ENCODE results near the gene RFX1.
A peak's percentile ranks its signal among the peaks of the same experiment; 100 is the strongest.
"Not testable (repeated sequence)": the region's sequence is repeated elsewhere in the genome, so short reads cannot be mapped to it uniquely, and the experiment has no call there.

The RFX1 gene

GRCh38 chr19:14006085-14006765 lies at the start of gene RFX1:
Gene RFX1, minus strand, starts transcription at chr19:14006320. Its CDS starts 12,477 bp downstream, at chr19:13993843.
- DNase-seq = peak; percentile 100

DNA sequence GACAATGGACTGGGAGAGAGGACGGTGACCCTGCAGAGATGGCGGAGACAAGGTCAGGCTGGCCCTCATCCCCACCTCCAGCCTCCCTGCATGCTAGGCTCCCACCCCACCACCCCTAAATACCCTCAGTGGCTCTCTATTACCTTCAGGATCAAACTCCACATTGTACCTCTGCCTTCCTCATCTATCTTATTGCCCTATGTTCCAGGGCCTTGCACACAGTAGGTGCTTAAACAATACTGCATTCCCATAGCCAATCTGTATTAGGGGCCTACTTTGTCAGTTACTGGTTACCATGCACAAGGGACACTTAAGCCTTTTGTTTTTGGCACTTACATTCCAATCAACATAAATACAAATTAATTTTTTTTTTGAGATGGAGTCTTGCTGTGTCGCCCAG lies 49.3 kb upstream of the RFX1 start:
- no peak for DNase-seq

- DNase-seq = no peak
These were observed 48.6 kb upstream of the RFX1 start for GRCh38 chr19:14054721-14055120.

- no peak for DNase-seq
These were observed 48.0 kb upstream of the RFX1 start for GRCh38 chr19:14054099-14054498.

DNA sequence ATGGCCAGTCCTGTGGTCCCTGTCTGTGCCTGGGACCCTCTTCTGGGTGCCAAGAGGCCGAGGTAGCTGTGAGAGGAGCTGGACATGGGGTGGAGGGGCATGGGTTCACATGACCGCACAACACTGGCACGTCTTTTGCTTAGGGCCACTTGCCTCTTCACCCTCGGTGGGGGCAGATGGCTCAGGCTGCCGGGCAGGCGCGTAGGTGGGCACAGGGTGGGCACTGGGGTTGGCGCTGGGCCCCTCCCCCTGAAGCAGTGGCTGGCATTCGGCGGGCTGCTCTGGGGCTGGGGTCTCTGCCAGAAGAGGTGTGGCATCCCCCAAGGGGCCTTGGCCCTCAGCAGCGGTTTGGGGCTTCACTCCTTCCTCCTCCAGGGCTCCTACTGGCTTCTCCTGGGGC lies 47.4 kb upstream of the RFX1 start:
- no peak for DNase-seq

DNA sequence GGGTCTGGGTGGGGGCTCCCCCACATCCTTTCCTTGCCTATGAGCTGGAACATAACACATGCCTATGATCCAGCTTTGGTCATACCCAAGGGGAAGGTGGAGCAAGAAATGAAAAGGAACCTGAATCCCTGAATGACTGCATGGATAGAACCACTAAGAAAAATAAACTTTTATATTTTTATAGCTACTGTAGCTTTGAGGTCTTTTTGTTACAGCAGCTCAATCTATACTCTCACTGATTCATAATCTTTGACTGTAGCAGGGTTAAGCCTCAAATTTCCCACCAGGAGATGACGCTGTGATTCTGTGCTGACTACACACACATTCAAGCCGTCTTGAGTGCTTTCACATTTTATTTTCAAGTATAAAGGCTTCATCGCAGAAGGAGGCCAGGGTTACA lies 46.9 kb upstream of the RFX1 start:
- no peak for DNase-seq

GRCh38 chr19:14052470-14052869 lies 46.4 kb upstream of the RFX1 start:
- DNase-seq = no peak

- no peak for DNase-seq
These were observed 45.9 kb upstream of the RFX1 start for GRCh38 chr19:14051980-14052379.

DNA sequence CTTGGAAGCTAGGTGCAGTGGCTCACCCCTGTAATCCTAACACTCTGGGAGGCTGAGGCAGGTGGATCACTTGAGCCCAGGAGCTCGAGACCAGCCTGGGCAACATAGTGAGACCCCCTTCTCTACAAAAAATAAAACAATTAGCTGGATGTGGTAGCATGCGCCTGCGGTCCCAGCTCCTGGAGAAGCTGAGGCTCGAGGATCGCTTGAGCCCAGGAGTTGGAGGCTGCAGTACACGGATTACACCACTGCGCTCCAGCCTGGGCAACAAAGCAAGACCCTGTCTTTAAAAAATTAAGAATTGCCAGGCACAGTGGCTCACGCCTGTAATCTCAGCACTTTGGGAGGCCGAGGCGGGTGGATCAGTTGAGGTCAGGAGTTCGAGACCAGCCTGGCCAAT lies 44.8 kb upstream of the RFX1 start:
- DNase-seq = not testable (repeated sequence)

GRCh38 chr19:14050512-14050911 lies 44.4 kb upstream of the RFX1 start:
- DNase-seq = no peak

GRCh38 chr19:14048443-14049153 lies 42.5 kb upstream of the RFX1 start:
- DNase-seq = peak; percentile 80

GRCh38 chr19:14047866-14048265 lies 41.7 kb upstream of the RFX1 start:
- DNase-seq = not testable (repeated sequence)

GRCh38 chr19:14042659-14043608 lies 36.8 kb upstream of the RFX1 start:
- DNase-seq = peak; percentile 23

DNA sequence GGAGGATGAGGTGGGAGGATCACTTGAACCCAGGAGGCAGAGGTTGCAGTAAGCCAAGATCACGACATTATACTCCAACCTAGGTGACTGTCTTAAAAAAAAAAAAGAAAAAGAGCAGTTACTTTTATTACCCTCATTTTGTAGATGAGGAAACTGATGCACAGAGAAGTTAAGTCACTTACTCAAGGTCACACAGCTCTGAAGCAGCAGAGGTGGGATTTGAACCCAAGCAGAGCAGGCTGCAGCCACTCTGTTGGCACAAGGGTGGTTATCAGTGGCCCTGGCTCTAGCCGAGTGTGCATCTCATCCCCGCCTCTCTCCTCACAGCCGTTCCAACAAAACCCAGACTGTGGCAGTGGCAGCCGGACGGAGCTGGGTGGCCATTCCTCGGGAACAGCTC lies 33.1 kb upstream of the RFX1 start:
- no peak for DNase-seq

DNA sequence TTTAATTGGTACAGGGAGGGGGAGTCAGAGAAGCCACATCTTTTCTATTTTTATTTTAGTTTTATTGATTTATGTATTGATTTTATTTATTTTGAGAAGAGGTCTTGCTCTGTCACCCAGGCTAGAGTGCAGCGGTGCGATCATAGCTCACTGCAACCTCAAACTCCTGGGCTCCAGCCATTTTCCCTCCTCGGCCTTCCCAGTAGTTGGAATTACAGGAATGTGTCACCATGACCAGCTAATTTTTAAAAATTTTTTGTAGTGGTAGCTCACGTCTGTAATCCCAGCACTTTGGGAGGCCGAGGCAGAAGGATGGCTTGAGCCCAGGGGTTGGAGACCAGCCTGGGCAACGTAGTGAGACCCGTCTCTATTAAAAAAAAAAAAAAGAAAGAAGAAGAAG lies 29.6 kb upstream of the RFX1 start:
- DNase-seq = no peak

DNA sequence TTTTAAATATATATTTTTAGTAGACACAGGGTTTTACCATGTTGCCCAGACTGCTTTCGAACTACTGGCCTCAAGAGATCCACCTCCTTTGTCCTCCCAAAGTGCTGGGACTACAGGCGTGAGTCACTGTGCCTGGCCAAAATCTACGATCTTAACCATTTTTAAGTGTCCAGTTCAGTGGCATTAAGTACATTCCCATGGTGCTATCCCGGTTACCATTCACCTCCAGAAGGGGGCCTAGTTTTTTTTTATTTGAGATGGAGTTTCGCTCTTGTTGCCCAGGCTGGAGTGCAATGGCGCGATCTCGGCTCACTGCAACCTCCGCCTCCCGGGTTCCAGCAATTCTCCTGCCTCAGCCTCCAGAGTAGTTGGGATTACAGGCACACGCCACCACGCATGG lies 29.0 kb upstream of the RFX1 start:
- DNase-seq = not testable (repeated sequence)

- no peak for DNase-seq
These were observed 27.8 kb upstream of the RFX1 start for GRCh38 chr19:14033946-14034345.

- peak; percentile 83 for DNase-seq
These were observed 25.8 kb upstream of the RFX1 start, which contains the start of gene IL27RA for GRCh38 chr19:14031719-14032480. Gene IL27RA, plus strand, starts transcription at chr19:14031762. Its CDS starts 111 bp downstream, at chr19:14031873.

- DNase-seq = no peak
These were observed 25.0 kb upstream of the RFX1 start for GRCh38 chr19:14030997-14031718.

GRCh38 chr19:14028901-14029300 lies 22.8 kb upstream of the RFX1 start:
- no peak for DNase-seq

- no peak for DNase-seq
These were observed 21.8 kb upstream of the RFX1 start, which contains the start of gene RLN3 for GRCh38 chr19:14027856-14028450. Gene RLN3, plus strand, starts transcription at chr19:14028148. Its CDS starts 57 bp downstream, at chr19:14028205.

Measured in activated naive CD4-positive, alpha-beta T cell treated with Interleukin-2 at 50 U/mL for 16 hours (primary cell).